Measurements from ENCODE around the gene PPP1R37.

PPP1R37 gene

GRCh38 chr19:45156751-45157150 lies 63.8 kb downstream of the PPP1R37 start:
- H3K18ac ChIP-seq (ENCODE audit: low read length), result peak overlapping the region; percentile 33
- no peak overlapping the region for H2BK120ac ChIP-seq (ENCODE audit: low read depth, low read length)
- no peak overlapping the region for H4K91ac ChIP-seq (ENCODE audit: low read depth, low read length, poor library complexity)
- H3K36me3 ChIP-seq (replicated peaks in 1 of 2; ENCODE audit: control insufficient read depth in 2 of 2, insufficient read depth in 2 of 2, low read length in 2 of 2), result no peaks in the 10 kb centered on the region
- DNase-seq (ENCODE audit: low spot score), result no peak
- H3K27ac ChIP-seq (replicated peaks; ENCODE audit: low read length), result no peak overlapping the region
- H2BK5ac ChIP-seq (ENCODE audit: low read length), result no peak overlapping the region
- no peak overlapping the region for H2BK15ac ChIP-seq (ENCODE audit: low read length)
- H2BK12ac ChIP-seq (ENCODE audit: low read length), result no peak overlapping the region
- H3K4me2 ChIP-seq (ENCODE audit: insufficient read depth, low read length, poor library complexity, severe bottlenecking), result no peak overlapping the region
- peaks cover 0 to 10% of the 10 kb centered on the region in 2 donors for H3K9me3 ChIP-seq (replicated peaks in 1 of 2; ENCODE audit: control insufficient read depth in 2 of 2, insufficient read depth in 1 of 2, low read depth in 1 of 2, low read length in 2 of 2)
- peaks cover under 1 to 13% of the 10 kb centered on the region in 2 donors for H3K4me1 ChIP-seq (ENCODE audit: control insufficient read depth in 2 of 2, insufficient read depth in 1 of 2, low read depth in 1 of 2, low read length in 2 of 2)
- peaks cover 6% of the 10 kb centered on the region for H3K79me1 ChIP-seq (ENCODE audit: low read depth, low read length)
- WGBS, 2 donors (ENCODE audit: extremely low coverage in 2 of 2, insufficient read length in 2 of 2, insufficient replicate concordance in 1 of 2), result no CpG with 5 or more reads among the region's 11 CpGs
- H3K4ac ChIP-seq (ENCODE audit: low read length), result no peak overlapping the region
- no peak overlapping the region for H3K23ac ChIP-seq (ENCODE audit: low read depth, low read length, poor library complexity)
- no peak overlapping the region for H3K4me3 ChIP-seq (ENCODE audit: low read length in 2 of 2)
- H3K9ac ChIP-seq (ENCODE audit: low read depth, low read length, poor library complexity), result no peak overlapping the region
- peaks cover 14 to 31% (median 29%) of the 10 kb centered on the region in 3 experiments for H3K27me3 ChIP-seq (ENCODE audit: control insufficient read depth in 3 of 3, insufficient read depth in 3 of 3, low read depth in 1 of 3, low read length in 3 of 3)
- no peak overlapping the region for H3K14ac ChIP-seq (ENCODE audit: low read length)
- peak overlapping the region; percentile 5 for H2AK5ac ChIP-seq (ENCODE audit: low read depth, low read length)
- H4K8ac ChIP-seq (ENCODE audit: low read depth, low read length), result no peak overlapping the region
- no peak overlapping the region for H2AFZ ChIP-seq (ENCODE audit: low read length)

GRCh38 chr19:45158503-45159209 lies 65.7 kb downstream of the PPP1R37 start:
- peaks cover 0 to 31% (median 10%) of the 10 kb centered on the region in 3 experiments for H3K27me3 ChIP-seq (ENCODE audit: control insufficient read depth in 3 of 3, insufficient read depth in 3 of 3, low read depth in 1 of 3, low read length in 3 of 3)
- H2AFZ ChIP-seq (ENCODE audit: low read length), result no peak overlapping the region
- H2BK12ac ChIP-seq (ENCODE audit: low read length), result peak overlapping the region; percentile 90
- H3K4ac ChIP-seq (ENCODE audit: low read length), result no peak overlapping the region
- H2BK15ac ChIP-seq (ENCODE audit: low read length), result no peak overlapping the region
- H2BK120ac ChIP-seq (ENCODE audit: low read depth, low read length), result no peak overlapping the region
- no peak overlapping the region for H3K27ac ChIP-seq (replicated peaks; ENCODE audit: low read length)
- H3K36me3 ChIP-seq (replicated peaks in 1 of 2; ENCODE audit: control insufficient read depth in 2 of 2, insufficient read depth in 2 of 2, low read length in 2 of 2), result no peaks in the 10 kb centered on the region
- DNase-seq (ENCODE audit: low spot score), result no peak
- H2BK5ac ChIP-seq (ENCODE audit: low read length), result no peak overlapping the region
- WGBS, 2 donors (ENCODE audit: extremely low coverage in 2 of 2, insufficient read length in 2 of 2, insufficient replicate concordance in 1 of 2), result no CpG with 5 or more reads among the region's 27 CpGs
- no peak overlapping the region for H3K4me2 ChIP-seq (ENCODE audit: insufficient read depth, low read length, poor library complexity, severe bottlenecking)
- no peak overlapping the region for H3K18ac ChIP-seq (ENCODE audit: low read length)
- H4K8ac ChIP-seq (ENCODE audit: low read depth, low read length), result peak overlapping the region; percentile 82
- H3K4me3 ChIP-seq (ENCODE audit: low read length in 2 of 2), result no peak overlapping the region
- peaks cover 5% of the 10 kb centered on the region in 2 donors for H3K4me1 ChIP-seq (ENCODE audit: control insufficient read depth in 2 of 2, insufficient read depth in 1 of 2, low read depth in 1 of 2, low read length in 2 of 2)
- H4K91ac ChIP-seq (ENCODE audit: low read depth, low read length, poor library complexity), result no peak overlapping the region
- H2AK5ac ChIP-seq (ENCODE audit: low read depth, low read length), result peak overlapping the region; percentile 92
- H3K79me1 ChIP-seq (ENCODE audit: low read depth, low read length), result peaks cover 2% of the 10 kb centered on the region
- no peaks in the 10 kb centered on the region for H3K9me3 ChIP-seq (replicated peaks in 1 of 2; ENCODE audit: control insufficient read depth in 2 of 2, insufficient read depth in 1 of 2, low read depth in 1 of 2, low read length in 2 of 2)
- H3K14ac ChIP-seq (ENCODE audit: low read length), result peak overlapping the region; percentile 97
- H3K9ac ChIP-seq (ENCODE audit: low read depth, low read length, poor library complexity), result peak overlapping the region; percentile 71
- peak overlapping the region; percentile 73 for H3K23ac ChIP-seq (ENCODE audit: low read depth, low read length, poor library complexity)

GRCh38 chr19:45159210-45159970 lies 66.4 kb downstream of the PPP1R37 start:
- Histone ChIP-seq H3K27me3 (ENCODE audit: control insufficient read depth in 3 of 3, insufficient read depth in 3 of 3, low read depth in 1 of 3, low read length in 3 of 3) (peaks cover 0 to 31% (median 3%) of the 10 kb centered on the region in 3 experiments), H3K4ac (ENCODE audit: low read length) (no peak overlapping the region), H3K9me3 (replicated peaks in 1 of 2; ENCODE audit: control insufficient read depth in 2 of 2, insufficient read depth in 1 of 2, low read depth in 1 of 2, low read length in 2 of 2) (no peaks in the 10 kb centered on the region), H2BK5ac (ENCODE audit: low read length) (no peak overlapping the region), H3K4me1 (ENCODE audit: control insufficient read depth in 2 of 2, insufficient read depth in 1 of 2, low read depth in 1 of 2, low read length in 2 of 2) (peaks cover 0 to 5% of the 10 kb centered on the region in 2 donors), H3K14ac (ENCODE audit: low read length) (no peak overlapping the region), H2AK5ac (ENCODE audit: low read depth, low read length) (peak overlapping the region; percentile 81), H4K91ac (ENCODE audit: low read depth, low read length, poor library complexity) (no peak overlapping the region), H3K23ac (ENCODE audit: low read depth, low read length, poor library complexity) (peak overlapping the region; percentile 17), H2BK15ac (ENCODE audit: low read length) (no peak overlapping the region), H2BK12ac (ENCODE audit: low read length) (no peak overlapping the region), H3K4me3 (ENCODE audit: low read length in 2 of 2) (no peak overlapping the region), H3K9ac (ENCODE audit: low read depth, low read length, poor library complexity) (no peak overlapping the region), H3K79me1 (ENCODE audit: low read depth, low read length) (peaks cover 2% of the 10 kb centered on the region), H2BK120ac (ENCODE audit: low read depth, low read length) (no peak overlapping the region), H3K18ac (ENCODE audit: low read length) (no peak overlapping the region), H3K27ac (replicated peaks; ENCODE audit: low read length) (no peak overlapping the region), H3K36me3 (replicated peaks in 1 of 2; ENCODE audit: control insufficient read depth in 2 of 2, insufficient read depth in 2 of 2, low read length in 2 of 2) (no peaks in the 10 kb centered on the region), H4K8ac (ENCODE audit: low read depth, low read length) (no peak overlapping the region), H3K4me2 (ENCODE audit: insufficient read depth, low read length, poor library complexity, severe bottlenecking) (no peak overlapping the region), H2AFZ (ENCODE audit: low read length) (no peak overlapping the region)
- DNase-seq (ENCODE audit: low spot score), result no peak
- WGBS, 2 donors (ENCODE audit: extremely low coverage in 2 of 2, insufficient read length in 2 of 2, insufficient replicate concordance in 1 of 2), result no CpG with 5 or more reads among the region's 12 CpGs

DNA sequence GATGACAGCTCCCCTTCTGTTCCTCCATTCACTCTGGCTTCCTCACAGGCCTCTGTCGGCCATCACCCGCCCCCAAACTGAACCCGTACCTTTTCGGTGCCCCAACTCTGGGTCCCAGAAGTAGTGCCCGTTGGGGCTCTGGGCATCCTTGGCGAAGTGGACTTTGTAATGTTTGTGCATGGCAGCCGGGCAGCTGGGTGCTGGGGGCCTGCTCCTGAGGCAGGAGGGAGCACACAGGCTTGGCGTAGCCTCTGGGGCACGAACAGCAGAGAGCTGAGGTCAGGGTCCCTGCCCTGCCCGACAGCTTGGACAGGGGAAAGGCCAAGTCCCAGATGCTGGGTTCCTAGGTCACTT lies 67.0 kb downstream of the PPP1R37 start:
- Histone ChIP-seq H3K4me2 (ENCODE audit: insufficient read depth, low read length, poor library complexity, severe bottlenecking) (no peak overlapping the region), H2BK12ac (ENCODE audit: low read length) (no peak overlapping the region), H3K9ac (ENCODE audit: low read depth, low read length, poor library complexity) (no peak overlapping the region), H3K18ac (ENCODE audit: low read length) (peak overlapping the region; percentile 57), H3K9me3 (replicated peaks in 1 of 2; ENCODE audit: control insufficient read depth in 2 of 2, insufficient read depth in 1 of 2, low read depth in 1 of 2, low read length in 2 of 2) (no peaks in the 10 kb centered on the region), H3K36me3 (replicated peaks in 1 of 2; ENCODE audit: control insufficient read depth in 2 of 2, insufficient read depth in 2 of 2, low read length in 2 of 2) (no peaks in the 10 kb centered on the region), H3K4me3 (ENCODE audit: low read length in 2 of 2) (no peak overlapping the region), H3K27ac (replicated peaks; ENCODE audit: low read length) (no peak overlapping the region), H4K91ac (ENCODE audit: low read depth, low read length, poor library complexity) (no peak overlapping the region), H3K27me3 (ENCODE audit: control insufficient read depth in 3 of 3, insufficient read depth in 3 of 3, low read depth in 1 of 3, low read length in 3 of 3) (peaks cover 0 to 31% (median 2%) of the 10 kb centered on the region in 3 experiments), H4K8ac (ENCODE audit: low read depth, low read length) (no peak overlapping the region), H2BK120ac (ENCODE audit: low read depth, low read length) (no peak overlapping the region), H3K79me1 (ENCODE audit: low read depth, low read length) (peaks cover 2% of the 10 kb centered on the region), H3K14ac (ENCODE audit: low read length) (no peak overlapping the region), H2BK15ac (ENCODE audit: low read length) (peak overlapping the region; percentile 37), H3K4me1 (ENCODE audit: control insufficient read depth in 2 of 2, insufficient read depth in 1 of 2, low read depth in 1 of 2, low read length in 2 of 2) (peaks cover 0 to 5% of the 10 kb centered on the region in 2 donors), H3K23ac (ENCODE audit: low read depth, low read length, poor library complexity) (peak overlapping the region; percentile 67), H2AFZ (ENCODE audit: low read length) (no peak overlapping the region), H2AK5ac (ENCODE audit: low read depth, low read length) (peak overlapping the region; percentile 81), H3K4ac (ENCODE audit: low read length) (no peak overlapping the region), H2BK5ac (ENCODE audit: low read length) (no peak overlapping the region)
- no peak for DNase-seq (ENCODE audit: low spot score)
- WGBS, 2 donors (ENCODE audit: extremely low coverage in 2 of 2, insufficient read length in 2 of 2, insufficient replicate concordance in 1 of 2), result no CpG with 5 or more reads among the region's 10 CpGs
